HEK293T (cell line): ENCODE results near the gene MRGPRG.
"Not testable (repeated sequence)": the region's sequence is repeated elsewhere in the genome, so short reads cannot be mapped to it uniquely, and the experiment has no call there.

Experiments used
- ARNT ChIP-seq: fragments of 450-650 bp; IDR thresholded peaks from 2 replicates; pipeline ENCODE4 v1.6.1; 2017; ENCODE audit warnings: mild to moderate bottlenecking
- BHLHE40 ChIP-seq: fragments of 450-650 bp; IDR thresholded peaks from 2 replicates; pipeline ENCODE4 v1.6.1; 2016; ENCODE audit warnings: mild to moderate bottlenecking, moderate library complexity, borderline replicate concordance
- ELF4 ChIP-seq: fragments of 450-650 bp; IDR thresholded peaks from 2 replicates; pipeline ENCODE4 v1.6.1; 2017; ENCODE audit warnings: antibody characterized with exemption
- FOXK2 ChIP-seq: fragments of 450-650 bp; IDR thresholded peaks from 2 replicates; pipeline ENCODE4 v1.6.1; 2016; ENCODE audit warnings: mild to moderate bottlenecking
- LEF1 ChIP-seq: fragments of 450-650 bp; IDR thresholded peaks from 2 replicates; pipeline ENCODE4 v1.6.1; 2017; ENCODE audit warnings: mild to moderate bottlenecking, borderline replicate concordance
- SP1 ChIP-seq: fragments of 450-650 bp; IDR thresholded peaks from 2 replicates; pipeline ENCODE4 v1.6.1; 2017
- SUZ12 ChIP-seq: fragments of 450-650 bp; IDR thresholded peaks from 2 replicates; pipeline ENCODE4 v1.6.1; 2016; ENCODE audit warnings: mild to moderate bottlenecking
- TARDBP ChIP-seq: fragments of 450-650 bp; IDR thresholded peaks from 2 replicates; pipeline ENCODE4 v1.6.1; 2016
- ZNF384 ChIP-seq: fragments of 450-650 bp; IDR thresholded peaks from 2 replicates; pipeline ENCODE4 v1.6.1; 2016

- TF ChIP-seq BHLHE40, FOXK2, LEF1, ARNT, SP1, ELF4, SUZ12, TARDBP, ZNF384: not testable (repeated sequence)
These were observed 36.6 kb upstream of the MRGPRG start for GRCh38 chr11:3255241-3255640.
